Stimulated activated CD8-positive, alpha-beta memory T cell treated with anti-CD3 and anti-CD28 coated beads, Interleukin-4, amount 100 ng/mL, for 4 hours (primary cell): ENCODE data around the gene HNRNPU.

ENCODE experiments used
- DNase-seq, 2 donors: peaks; one replicate each; pipeline ENCODE4 v3.0.0-alpha.2; 2020; ENCODE audit warnings: low read depth in 2 of 2, low spot score in 1 of 2

Gene HNRNPU

GRCh38 chr1:244864253-244865027 is at the start of gene HNRNPU:
TSS of gene HNRNPU (minus strand) at chr1:244864543. CDS start at chr1:244864307, 236 bp downstream.
- peak; percentile 88 to 90 for DNase-seq

GRCh38 chr1:244913806-244914205 is 49.5 kb upstream of the HNRNPU start:
- no peak for DNase-seq

- DNase-seq, result no peak
These were observed 39.8 kb upstream of the HNRNPU start for GRCh38 chr1:244904119-244904518.

GRCh38 chr1:244901400-244902015 is 37.2 kb upstream of the HNRNPU start:
- no peak for DNase-seq

- no peak for DNase-seq
These were observed 33.3 kb upstream of the HNRNPU start for GRCh38 chr1:244897476-244898254.

- no peak for DNase-seq
These were observed 32.2 kb upstream of the HNRNPU start for GRCh38 chr1:244896550-244896949.

GRCh38 chr1:244893836-244894235 is 29.5 kb upstream of the HNRNPU start:
- DNase-seq, result no peak

GRCh38 chr1:244887281-244887680 is 22.9 kb upstream of the HNRNPU start:
- DNase-seq, result no peak

- no peak for DNase-seq
These were observed 17.4 kb upstream of the HNRNPU start for GRCh38 chr1:244881552-244882280.

- DNase-seq, result no peak
These were observed 14.3 kb upstream of the HNRNPU start for GRCh38 chr1:244878681-244879080.

- DNase-seq, result no peak
These were observed 12.0 kb upstream of the HNRNPU start for GRCh38 chr1:244876228-244876910.

- no peak for DNase-seq
These were observed 10.7 kb upstream of the HNRNPU start for GRCh38 chr1:244874974-244875579.

- DNase-seq, result no peak
These were observed 5.6 kb upstream of the HNRNPU start for GRCh38 chr1:244869950-244870349.

GRCh38 chr1:244869364-244869827 is 5.1 kb upstream of the HNRNPU start:
- DNase-seq, result no peak

- DNase-seq, result no peak
These were observed 4.4 kb upstream of the HNRNPU start for GRCh38 chr1:244868484-244869363.

- DNase-seq, result no peak
These were observed 2.0 kb upstream of the HNRNPU start for GRCh38 chr1:244866355-244866754.

- no peak for DNase-seq
These were observed 1.5 kb upstream of the HNRNPU start for GRCh38 chr1:244865820-244866219.

- DNase-seq, result no peak
These were observed 657 bp upstream of the HNRNPU start for GRCh38 chr1:244865028-244865371.
